Hepatocyte (in vitro differentiated cells): ENCODE measurements around the gene ZNF326.

Source experiments
- EZH2 ChIP-seq: fragments of 200-600 bp; sonication (generic); IDR thresholded peaks from 2 replicates; pipeline ENCODE4 v1.6.1; 2016; ENCODE audit warnings: antibody characterized with exemption, mild to moderate bottlenecking, borderline replicate concordance
- TF ChIP-seq, protein P1 (sequence below): fragments of 200-600 bp; sonication (generic); IDR thresholded peaks from 2 replicates; pipeline ENCODE4 v1.5.1; 2016; ENCODE audit warnings: antibody characterized with exemption, mild to moderate bottlenecking; ENCODE audit not compliant: poor library complexity

DNA sequence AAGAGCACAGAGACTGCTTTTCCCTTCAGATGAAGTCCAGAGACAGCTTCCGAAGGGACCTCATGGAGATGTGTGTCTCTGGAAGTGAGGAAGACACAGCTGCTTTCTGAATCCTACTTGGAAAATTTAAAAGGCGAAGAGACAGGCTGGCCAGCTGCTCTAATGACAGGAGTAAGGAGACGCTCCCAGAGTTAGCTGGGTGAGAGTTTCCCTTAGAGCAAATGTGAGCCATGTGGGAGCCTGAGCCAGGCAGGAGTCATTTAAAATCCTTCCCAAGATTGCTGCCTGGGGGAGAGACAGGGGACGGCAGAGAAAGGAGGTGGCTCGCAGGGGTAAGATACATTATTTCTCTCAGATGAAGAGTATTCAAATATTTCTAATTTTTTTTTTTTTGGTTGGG lies 53.1 kb downstream of the ZNF326 start:
- TF ChIP-seq, protein P1, sequence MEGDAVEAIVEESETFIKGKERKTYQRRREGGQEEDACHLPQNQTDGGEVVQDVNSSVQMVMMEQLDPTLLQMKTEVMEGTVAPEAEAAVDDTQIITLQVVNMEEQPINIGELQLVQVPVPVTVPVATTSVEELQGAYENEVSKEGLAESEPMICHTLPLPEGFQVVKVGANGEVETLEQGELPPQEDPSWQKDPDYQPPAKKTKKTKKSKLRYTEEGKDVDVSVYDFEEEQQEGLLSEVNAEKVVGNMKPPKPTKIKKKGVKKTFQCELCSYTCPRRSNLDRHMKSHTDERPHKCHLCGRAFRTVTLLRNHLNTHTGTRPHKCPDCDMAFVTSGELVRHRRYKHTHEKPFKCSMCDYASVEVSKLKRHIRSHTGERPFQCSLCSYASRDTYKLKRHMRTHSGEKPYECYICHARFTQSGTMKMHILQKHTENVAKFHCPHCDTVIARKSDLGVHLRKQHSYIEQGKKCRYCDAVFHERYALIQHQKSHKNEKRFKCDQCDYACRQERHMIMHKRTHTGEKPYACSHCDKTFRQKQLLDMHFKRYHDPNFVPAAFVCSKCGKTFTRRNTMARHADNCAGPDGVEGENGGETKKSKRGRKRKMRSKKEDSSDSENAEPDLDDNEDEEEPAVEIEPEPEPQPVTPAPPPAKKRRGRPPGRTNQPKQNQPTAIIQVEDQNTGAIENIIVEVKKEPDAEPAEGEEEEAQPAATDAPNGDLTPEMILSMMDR = no peak
- no peak for TF ChIP-seq EZH2
